ENCODE data around the gene SYNCRIP. TPM values are rescaled to one million over a fixed set of nuclear protein-coding genes. Genes with fewer than 3 reads are reported as not detected.

SYNCRIP gene
- total RNA-seq, 6 experiments from 2014 or later, result 122 to 139 (median 133) TPM

- H3K4me1 Mint-ChIP-seq (ENCODE audit: low read depth), result peaks cover 33% of the 10 kb centered on the region
- H3K27me3 Mint-ChIP-seq (ENCODE audit: insufficient read depth), result no peaks in the 10 kb centered on the region
- H3K9me3 Mint-ChIP-seq, result peaks cover 36% of the 10 kb centered on the region
- DNase-seq, result no peak
- peaks cover 42% of the 10 kb centered on the region for H3K36me3 Mint-ChIP-seq (ENCODE audit: low read depth)
- H3K4me3 Mint-ChIP-seq, result no peak overlapping the region
- H3K27ac Mint-ChIP-seq, result no peak overlapping the region; the same call in 1 of the 2 replicates
- no peak for TF ChIP-seq CTCF (IDR thresholded peaks at IDR 0.05)
Observed at GRCh38 chr6:85579581-85579980, 63.1 kb downstream of the SYNCRIP start.

DNA sequence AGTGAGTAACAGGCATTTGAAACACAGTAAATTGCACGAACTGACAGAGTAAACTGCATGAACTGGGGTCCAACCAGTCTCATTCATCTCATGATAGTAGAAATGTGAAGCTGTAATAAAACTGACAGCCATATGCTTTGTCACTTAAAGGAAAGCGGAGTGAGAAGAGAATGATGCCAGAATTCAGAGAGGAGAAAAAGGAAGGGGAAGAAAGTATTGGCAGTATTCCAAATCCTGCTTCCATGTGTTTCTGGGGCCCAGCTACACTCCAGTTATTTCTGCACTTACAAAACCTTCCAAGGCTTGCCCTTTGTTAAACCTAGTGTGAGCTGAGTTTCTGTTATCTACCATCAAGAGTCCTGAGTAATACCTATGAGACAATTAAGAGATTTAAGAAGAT is 66.2 kb downstream of the SYNCRIP start:
- no peak overlapping the region for H3K27ac Mint-ChIP-seq
- no peak for TF ChIP-seq CTCF (IDR thresholded peaks at IDR 0.05)
- peaks cover 11% of the 10 kb centered on the region for H3K36me3 Mint-ChIP-seq (ENCODE audit: low read depth)
- no peak overlapping the region for H3K4me3 Mint-ChIP-seq
- no peaks in the 10 kb centered on the region for H3K27me3 Mint-ChIP-seq (ENCODE audit: insufficient read depth)
- DNase-seq, result no peak
- H3K9me3 Mint-ChIP-seq, result peaks cover 5% of the 10 kb centered on the region
- H3K4me1 Mint-ChIP-seq (ENCODE audit: low read depth), result peaks cover 25% of the 10 kb centered on the region

DNA sequence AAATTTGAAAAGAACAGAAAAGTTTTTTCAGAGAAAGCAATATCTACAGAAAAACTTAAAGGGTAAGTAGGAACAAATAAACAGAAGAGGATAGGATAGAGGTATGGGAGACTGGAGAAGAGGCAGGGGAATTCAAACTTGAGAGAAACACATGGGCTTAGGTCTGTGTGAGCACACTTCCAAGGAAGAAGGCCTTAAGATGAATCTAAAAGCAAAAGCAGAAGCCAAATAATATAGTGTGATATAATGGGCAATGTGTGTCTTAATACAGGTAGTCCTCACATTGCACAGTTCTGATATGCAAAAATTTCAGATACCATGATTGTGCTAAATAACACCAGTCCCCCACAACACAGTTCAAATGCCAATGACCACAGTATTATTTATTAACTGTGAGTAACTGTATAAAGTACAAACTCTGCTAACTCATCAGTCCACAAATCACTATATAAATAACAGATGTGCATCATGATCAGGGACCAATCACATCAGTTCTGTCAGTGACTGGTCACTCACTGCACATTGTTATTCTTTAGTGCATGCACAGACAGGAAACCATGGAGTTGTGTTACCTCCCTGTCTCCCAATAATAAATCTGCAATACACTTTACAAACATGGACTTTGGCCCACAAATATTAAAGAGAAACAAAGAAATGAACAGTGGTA is 67.6 kb downstream of the SYNCRIP start:
- H3K4me3 Mint-ChIP-seq, result no peak overlapping the region
- peak overlapping the region; percentile 71 for H3K27ac Mint-ChIP-seq
- peak; percentile 72 for DNase-seq
- H3K4me1 Mint-ChIP-seq (ENCODE audit: low read depth), result peaks cover 12% of the 10 kb centered on the region
- no peaks in the 10 kb centered on the region for H3K36me3 Mint-ChIP-seq (ENCODE audit: low read depth)
- no peak for TF ChIP-seq CTCF (IDR thresholded peaks at IDR 0.05)
- H3K27me3 Mint-ChIP-seq (ENCODE audit: insufficient read depth), result no peaks in the 10 kb centered on the region
- H3K9me3 Mint-ChIP-seq, result no peaks in the 10 kb centered on the region

DNA sequence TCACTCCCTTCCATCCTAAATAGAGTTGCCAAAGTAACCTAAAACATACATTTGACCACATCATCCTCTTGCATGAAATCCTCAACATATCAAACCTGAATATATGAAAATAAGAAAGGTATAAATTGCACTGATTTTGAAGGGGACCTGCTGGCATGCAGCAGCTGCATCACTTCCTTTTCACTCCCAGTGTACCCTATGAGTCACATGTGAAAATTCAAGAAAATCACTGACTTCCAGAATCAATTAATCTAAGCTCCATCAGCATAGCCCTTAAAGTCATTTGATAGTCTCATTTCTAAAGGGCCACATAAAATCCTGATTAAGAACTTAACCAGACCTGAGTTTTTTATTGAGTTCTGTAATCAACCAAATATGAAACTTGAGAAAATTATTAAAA is 73.4 kb downstream of the SYNCRIP start:
- Mint-ChIP-seq H3K9me3 (no peaks in the 10 kb centered on the region), H3K4me1 (ENCODE audit: low read depth) (peaks cover 26% of the 10 kb centered on the region), H3K27ac (peak overlapping the region; percentile 79), H3K27me3 (ENCODE audit: insufficient read depth) (no peaks in the 10 kb centered on the region), H3K36me3 (ENCODE audit: low read depth) (peaks cover 13% of the 10 kb centered on the region), H3K4me3 (no peak overlapping the region)
- peak; percentile 11 for DNase-seq
- TF ChIP-seq CTCF (IDR thresholded peaks at IDR 0.05), result no peak

GRCh38 chr6:85568411-85568810 is 74.3 kb downstream of the SYNCRIP start:
- no peak overlapping the region for H3K27ac Mint-ChIP-seq
- no peaks in the 10 kb centered on the region for H3K9me3 Mint-ChIP-seq
- no peaks in the 10 kb centered on the region for H3K27me3 Mint-ChIP-seq (ENCODE audit: insufficient read depth)
- TF ChIP-seq CTCF (IDR thresholded peaks at IDR 0.05), result no peak
- H3K4me1 Mint-ChIP-seq (ENCODE audit: low read depth), result peaks cover 26% of the 10 kb centered on the region
- no peak overlapping the region for H3K4me3 Mint-ChIP-seq
- DNase-seq, result no peak
- peaks cover 16% of the 10 kb centered on the region for H3K36me3 Mint-ChIP-seq (ENCODE audit: low read depth)
